Large intestine (tissue), 3 donors: ENCODE results near the gene TTLL7. TPM values are rescaled to one million over a fixed set of nuclear protein-coding genes. Genes with fewer than 3 reads are reported as not detected.
"Not testable (repeated sequence)": the region's sequence is repeated elsewhere in the genome, so short reads cannot be mapped to it uniquely, and the experiment has no call there.

Experiments used
- DNase-seq, 2 donors: peaks; one replicate each; pipeline versions ENCODE4 v3.0.0 to v3.0.0-alpha.2; 2013
- H3K27ac ChIP-seq: one replicate; pipeline ENCODE4 v1.5.1; 2013; ENCODE audit warnings: low read length
- H3K27me3 ChIP-seq: 2 replicates; pipeline ENCODE4 v1.6.1; 2013; ENCODE audit warnings: low read length; ENCODE audit not compliant: control insufficient read depth, insufficient read depth
- H3K36me3 ChIP-seq: 2 replicates; pipeline ENCODE4 v1.6.1; 2013; ENCODE audit warnings: low read length; ENCODE audit not compliant: control insufficient read depth, insufficient read depth
- H3K4me1 ChIP-seq: one replicate; pipeline ENCODE4 v1.6.1; 2013; ENCODE audit warnings: low read length; ENCODE audit not compliant: control insufficient read depth, insufficient read depth
- H3K4me3 ChIP-seq: one replicate; pipeline ENCODE4 v1.5.1; 2013; ENCODE audit warnings: low read length
- H3K9me3 ChIP-seq: one replicate; pipeline ENCODE4 v1.6.1; 2013; ENCODE audit warnings: mild to moderate bottlenecking, low read depth, low read length, moderate library complexity; ENCODE audit not compliant: control insufficient read depth
- WGBS: methylation state at CpG from one replicate; pipeline ENCODE4 v1.1.5; 2013; ENCODE audit warnings: low lambda C conversion rate; ENCODE audit not compliant: insufficient coverage; 5-methylcytosine and 5-hydroxymethylcytosine counted together
- polyA plus RNA-seq: library from polyadenylated mRNA; unstranded; fragments of 120-200 nt; gene quantifications from one replicate; pipeline ENCODE4 v1.2.1, GENCODE V29; 2013

Gene TTLL7
- polyA plus RNA-seq, 1 donor = 6.3 TPM

DNA sequence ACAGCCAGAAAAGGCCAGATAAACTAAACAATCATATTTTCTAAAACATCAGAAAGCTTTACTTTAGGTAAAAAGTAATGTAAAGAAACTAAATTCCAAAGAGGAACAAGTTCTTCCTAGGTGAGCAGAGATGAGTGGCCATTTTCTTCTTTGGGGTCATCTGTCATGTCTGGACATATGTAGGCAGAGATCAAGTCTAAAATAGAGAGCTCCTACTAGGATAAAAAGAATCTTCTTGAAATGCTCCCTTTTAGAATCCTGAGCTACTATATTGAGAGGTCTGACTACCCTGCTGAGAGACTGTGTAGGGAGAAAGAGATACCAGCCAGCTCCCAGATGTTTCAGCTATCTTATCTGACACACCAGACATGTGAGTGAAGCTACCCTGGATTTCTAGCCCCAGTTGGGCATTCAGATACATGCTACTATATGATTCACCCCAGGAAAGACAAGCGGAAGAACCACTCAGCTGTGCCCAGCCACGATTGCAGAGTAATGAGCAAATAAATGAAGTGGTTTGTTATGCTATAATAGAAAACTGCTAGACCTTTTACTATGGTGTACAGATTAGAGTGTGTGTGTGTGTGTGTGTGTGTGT is 80.1 kb downstream of the TTLL7 start:
- WGBS = no CpG with 5 or more reads among the region's 2 CpGs
- Histone ChIP-seq H3K36me3 (no peaks in the 10 kb centered on the region), H3K27me3 (no peaks in the 10 kb centered on the region), H3K27ac (no peak overlapping the region), H3K9me3 (no peaks in the 10 kb centered on the region), H3K4me3 (no peak overlapping the region), H3K4me1 (no peaks in the 10 kb centered on the region)
- no peak for DNase-seq

DNA sequence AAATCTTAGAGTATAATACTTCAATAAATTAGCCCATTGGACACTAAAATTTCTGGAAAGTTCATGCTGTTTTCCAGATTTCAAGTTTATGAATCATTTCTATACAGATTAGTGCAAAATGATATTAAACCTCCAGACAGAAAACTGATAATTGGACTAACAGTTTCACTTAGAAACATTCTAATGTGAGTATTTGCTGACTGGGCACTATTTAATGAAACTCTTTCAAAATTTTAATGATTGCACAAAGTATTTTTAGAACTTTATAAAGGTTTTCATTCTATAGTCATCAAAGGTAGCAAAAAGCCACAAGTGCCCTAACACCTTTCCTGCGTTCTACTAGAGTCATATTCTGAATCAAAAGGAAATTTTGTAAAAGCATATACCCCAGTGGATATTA is 81.0 kb downstream of the TTLL7 start:
- no peaks in the 10 kb centered on the region for H3K9me3 ChIP-seq
- no peaks in the 10 kb centered on the region for H3K27me3 ChIP-seq
- DNase-seq = no peak
- no peaks in the 10 kb centered on the region for H3K36me3 ChIP-seq
- H3K4me3 ChIP-seq = no peak overlapping the region
- H3K4me1 ChIP-seq = no peaks in the 10 kb centered on the region
- no peak overlapping the region for H3K27ac ChIP-seq
- WGBS = no CpG with 5 or more reads among the region's 1 CpG

DNA sequence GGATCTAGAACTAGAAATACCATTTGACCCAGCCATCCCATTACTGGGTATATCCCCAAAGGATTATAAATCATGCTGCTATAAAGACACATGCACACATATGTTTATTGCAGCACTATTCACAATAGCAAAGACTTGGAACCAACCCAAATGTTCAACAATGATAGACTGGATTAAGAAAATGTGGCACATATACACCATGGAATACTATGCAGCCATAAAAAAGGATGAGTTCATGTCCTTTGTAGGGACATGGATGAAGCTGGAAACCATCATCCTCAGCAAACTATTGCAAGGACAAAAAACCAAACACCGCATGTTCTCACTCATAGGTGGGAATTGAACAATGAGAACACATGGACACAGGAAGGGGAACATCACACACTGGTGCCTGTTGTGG is 82.8 kb downstream of the TTLL7 start:
- H3K36me3 ChIP-seq, H3K4me1 ChIP-seq, H3K4me3 ChIP-seq, DNase-seq, H3K27me3 ChIP-seq, H3K27ac ChIP-seq, H3K9me3 ChIP-seq: not testable (repeated sequence)
- WGBS = no CpG with 5 or more reads among the region's 1 CpG

DNA sequence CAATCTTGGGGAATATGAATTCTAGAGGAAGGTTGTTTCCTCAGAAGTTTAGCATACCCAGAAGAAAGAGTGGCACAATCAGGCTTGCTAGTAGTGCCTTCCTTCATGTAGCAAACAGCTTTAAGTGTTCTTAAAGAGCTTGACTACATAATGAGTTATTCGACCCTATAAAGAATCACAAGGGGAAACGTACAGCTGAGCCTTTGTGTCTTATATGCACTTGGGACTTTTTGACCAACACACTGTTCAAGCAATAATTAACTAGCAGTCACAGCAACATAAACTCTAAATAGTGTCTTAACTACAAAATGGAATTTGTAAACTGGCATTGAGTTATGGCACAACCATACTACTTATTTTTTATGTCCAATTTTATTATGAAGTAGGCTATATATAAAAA is 86.1 kb downstream of the TTLL7 start:
- no peaks in the 10 kb centered on the region for H3K27me3 ChIP-seq
- peak; percentile 14 to 42 for DNase-seq
- H3K4me3 ChIP-seq = no peak overlapping the region
- H3K4me1 ChIP-seq = no peaks in the 10 kb centered on the region
- H3K36me3 ChIP-seq = no peaks in the 10 kb centered on the region
- no CpG with 5 or more reads among the region's 2 CpGs for WGBS
- H3K9me3 ChIP-seq = no peaks in the 10 kb centered on the region
- H3K27ac ChIP-seq = no peak overlapping the region

DNA sequence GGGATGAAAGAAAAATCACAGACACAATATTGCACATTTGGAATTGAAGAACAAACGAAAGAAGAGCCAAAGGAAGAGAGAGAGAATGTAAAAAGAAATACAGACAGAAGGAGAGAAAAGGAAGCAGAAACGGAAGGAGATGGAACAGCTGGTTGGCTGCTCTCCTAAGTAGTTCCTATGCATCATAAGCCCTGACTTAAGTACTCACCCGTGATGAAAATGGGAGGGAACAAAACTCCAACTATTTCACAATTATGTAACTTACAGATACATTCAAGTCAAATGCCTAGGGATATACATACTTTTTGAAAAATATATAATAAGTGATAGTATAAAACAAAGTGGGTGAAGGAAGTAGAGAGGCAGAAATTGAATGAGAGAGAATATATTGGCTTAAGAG is 88.5 kb downstream of the TTLL7 start:
- WGBS = 84% methylated on average over 2 of the region's 3 CpGs
- no peaks in the 10 kb centered on the region for H3K36me3 ChIP-seq
- peaks cover 3% of the 10 kb centered on the region for H3K27me3 ChIP-seq

DNA sequence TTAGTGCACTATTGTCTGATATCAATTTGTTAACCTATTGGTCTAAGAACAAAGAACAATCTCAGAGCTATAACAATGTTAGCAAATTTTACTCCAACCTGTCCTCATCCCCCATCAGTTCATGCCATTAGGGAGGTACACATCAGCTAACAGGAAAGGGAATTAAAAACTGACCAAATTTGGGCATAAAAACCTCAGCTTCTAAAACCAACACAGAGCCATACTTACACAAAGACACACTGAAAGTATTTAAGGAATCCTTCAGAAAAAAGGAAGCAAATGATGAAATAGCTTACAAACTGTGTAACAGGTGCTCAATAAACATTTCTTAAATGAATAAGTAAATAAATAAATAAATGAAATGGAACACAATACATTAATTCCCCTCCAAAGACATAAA is 89.2 kb downstream of the TTLL7 start:
- H3K4me3 ChIP-seq = no peak overlapping the region
- H3K9me3 ChIP-seq = no peaks in the 10 kb centered on the region
- no peaks in the 10 kb centered on the region for H3K4me1 ChIP-seq
- H3K36me3 ChIP-seq = no peaks in the 10 kb centered on the region
- peaks cover 3% of the 10 kb centered on the region for H3K27me3 ChIP-seq
- H3K27ac ChIP-seq = no peak overlapping the region
- no peak for DNase-seq

More for the DNA sequence above, 88.5 kb downstream of the TTLL7 start:
- Histone ChIP-seq H3K27ac (no peak overlapping the region), H3K9me3 (no peaks in the 10 kb centered on the region), H3K4me3 (no peak overlapping the region), H3K4me1 (no peaks in the 10 kb centered on the region)
- DNase-seq = no peak

DNA sequence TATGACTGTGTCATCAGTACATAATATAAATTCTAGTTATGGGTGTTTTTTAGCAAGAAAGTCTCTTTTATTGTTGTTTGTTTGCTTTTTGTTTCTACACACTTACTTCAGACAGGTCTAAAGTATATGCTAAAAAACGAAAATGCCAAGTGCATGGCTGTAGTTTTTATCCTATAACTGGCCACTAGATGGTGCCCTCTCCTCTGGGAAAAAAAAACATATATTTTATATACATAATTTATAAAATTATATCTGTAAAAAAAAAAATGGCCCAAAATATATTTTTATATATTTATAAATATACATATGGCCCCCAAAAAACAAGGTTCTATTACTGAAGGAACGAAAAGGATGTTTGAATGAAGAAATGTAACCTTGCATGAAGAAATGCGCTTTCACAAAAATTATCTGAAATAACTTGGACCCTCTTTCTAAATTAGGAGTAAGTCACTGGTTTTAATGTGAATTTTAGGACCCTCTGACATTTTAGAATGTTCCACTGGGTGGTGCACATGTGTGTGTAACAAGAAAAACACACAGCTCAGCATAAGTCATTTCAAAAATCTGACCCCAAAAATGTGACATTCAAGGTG is 93.5 kb downstream of the TTLL7 start:
- Histone ChIP-seq H3K36me3 (no peaks in the 10 kb centered on the region), H3K27ac (no peak overlapping the region), H3K4me1 (peaks cover 8% of the 10 kb centered on the region), H3K27me3 (peaks cover 3% of the 10 kb centered on the region), H3K4me3 (no peak overlapping the region), H3K9me3 (no peaks in the 10 kb centered on the region)
- no peak for DNase-seq
- no CpG with 5 or more reads among the region's 3 CpGs for WGBS

DNA sequence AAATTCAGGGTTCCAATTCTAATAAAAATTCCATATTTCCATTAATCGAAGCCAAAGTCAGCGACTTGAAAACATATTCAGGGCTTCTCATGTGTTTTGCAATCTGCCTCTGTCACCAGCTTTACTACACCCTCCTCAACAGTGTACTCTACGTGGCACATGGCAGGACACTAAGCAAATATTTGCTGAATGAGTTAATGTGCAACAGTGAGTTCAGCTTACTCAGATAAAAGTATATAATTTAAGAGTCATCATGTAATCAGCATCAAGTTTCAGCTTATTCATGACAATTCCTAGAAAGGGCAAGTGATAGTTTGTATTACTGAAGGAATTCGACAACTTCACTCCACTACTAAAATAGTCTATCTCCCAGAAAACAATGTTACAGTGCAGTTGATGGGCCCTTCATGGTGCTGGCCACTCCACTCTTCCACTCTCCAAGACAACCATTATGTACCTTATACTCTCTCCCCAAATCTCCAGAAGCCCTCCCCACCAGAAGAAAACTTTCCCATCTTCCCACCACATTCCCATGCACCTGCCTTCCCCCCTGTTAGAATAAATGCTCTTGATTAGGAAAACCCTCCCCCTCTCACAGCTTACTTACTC is 97.3 kb downstream of the TTLL7 start:
- H3K9me3 ChIP-seq = no peaks in the 10 kb centered on the region
- 0% methylated on average over 1 of the region's 4 CpGs for WGBS
- H3K36me3 ChIP-seq = no peaks in the 10 kb centered on the region
- H3K27ac ChIP-seq = no peak overlapping the region
- peaks cover 3% of the 10 kb centered on the region for H3K27me3 ChIP-seq
- no peak overlapping the region for H3K4me3 ChIP-seq
- peaks cover 8% of the 10 kb centered on the region for H3K4me1 ChIP-seq
- peak; percentile 87 to 92 for DNase-seq

DNA sequence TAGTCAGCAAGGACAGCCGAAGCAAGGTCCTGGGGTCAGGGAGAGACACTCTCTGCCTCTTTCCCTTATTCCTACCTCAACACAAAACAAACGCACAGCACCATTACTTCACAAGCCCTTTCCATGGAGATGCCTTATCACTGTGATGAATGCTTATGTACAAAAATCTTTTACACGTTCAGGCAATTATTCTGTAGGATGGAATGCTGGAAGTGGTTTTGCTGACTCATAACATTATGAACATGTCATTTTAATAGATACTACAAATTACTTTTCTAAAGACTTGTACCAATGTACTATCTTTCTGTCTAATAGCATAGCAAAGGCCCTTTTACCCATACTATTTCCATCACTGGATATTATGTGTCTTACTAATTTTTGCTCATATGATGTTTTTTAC is 98.4 kb downstream of the TTLL7 start:
- Histone ChIP-seq H3K4me1 (peaks cover 8% of the 10 kb centered on the region), H3K36me3 (no peaks in the 10 kb centered on the region), H3K4me3 (no peak overlapping the region), H3K27me3 (peaks cover 3% of the 10 kb centered on the region), H3K27ac (no peak overlapping the region), H3K9me3 (no peaks in the 10 kb centered on the region)
- DNase-seq = no peak
- no CpG with 5 or more reads among the region's 3 CpGs for WGBS

DNA sequence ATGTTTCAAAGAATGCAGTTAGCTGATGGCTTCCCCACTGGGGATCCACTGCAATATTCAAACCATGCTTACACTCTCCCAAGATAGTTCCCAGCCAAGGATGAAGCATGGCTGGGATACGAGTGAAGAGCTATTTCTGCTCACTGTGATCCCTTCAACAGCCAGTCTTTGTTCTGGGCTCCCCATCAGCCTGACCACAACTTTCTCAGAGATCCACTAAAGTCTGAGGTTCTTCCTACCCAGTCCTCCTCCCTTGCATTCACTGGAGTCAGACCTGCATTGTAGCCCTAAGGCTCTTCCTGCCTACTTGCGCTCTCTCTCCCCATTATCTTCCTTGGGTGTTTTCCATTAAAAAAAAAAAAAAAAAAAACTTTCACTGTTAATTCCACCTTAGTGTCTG is 101.4 kb downstream of the TTLL7 start:
- peaks cover 8% of the 10 kb centered on the region for H3K4me1 ChIP-seq
- H3K27me3 ChIP-seq = peaks cover 7% of the 10 kb centered on the region
- H3K4me3 ChIP-seq = no peak overlapping the region
- no CpG with 5 or more reads among the region's 2 CpGs for WGBS
- no peaks in the 10 kb centered on the region for H3K36me3 ChIP-seq
- H3K9me3 ChIP-seq = no peaks in the 10 kb centered on the region
- DNase-seq = no peak
- no peak overlapping the region for H3K27ac ChIP-seq

DNA sequence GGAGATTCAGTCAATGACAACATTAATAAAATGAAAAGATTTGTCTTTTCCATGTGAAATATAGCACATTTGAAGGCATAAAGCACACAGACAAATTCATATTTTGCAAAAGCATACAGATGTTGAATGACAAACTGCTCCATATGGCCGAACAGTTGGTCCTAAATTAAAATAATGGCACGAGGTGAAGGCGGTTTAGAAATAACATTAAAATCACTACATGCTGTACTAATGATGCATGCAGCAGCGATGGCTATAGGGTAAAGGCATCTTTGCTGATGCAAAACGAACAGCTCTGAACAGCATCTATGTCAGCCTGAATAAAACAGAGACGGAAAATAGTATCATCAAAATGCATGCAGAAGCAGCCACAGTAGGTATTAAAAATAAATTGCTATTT is 102.6 kb downstream of the TTLL7 start:
- no peaks in the 10 kb centered on the region for H3K9me3 ChIP-seq
- no peak overlapping the region for H3K27ac ChIP-seq
- H3K27me3 ChIP-seq = peaks cover 7% of the 10 kb centered on the region
- H3K4me3 ChIP-seq = no peak overlapping the region
- DNase-seq = no peak
- peaks cover 4% of the 10 kb centered on the region for H3K4me1 ChIP-seq
- WGBS = 86% methylated on average over 4 of the region's 6 CpGs
- H3K36me3 ChIP-seq = no peaks in the 10 kb centered on the region
